Heart left ventricle (tissue), 16 donors: Measurements from ENCODE around the gene CBLC. TPM values are rescaled to one million over a fixed set of nuclear protein-coding genes. Genes with fewer than 3 reads are reported as not detected.
A peak's percentile ranks its signal among the peaks of the same experiment; 100 is the strongest.

ENCODE experiments used
- ATAC-seq, 4 donors: fragments of 200-7000 bp; cut with Tn5 transposase; one replicate each; pipeline ENCODE4 v1.9.1; 2020 to 2022; ENCODE audit warnings: moderate library complexity in 4 of 4, mild to moderate bottlenecking in 3 of 4, moderate number of reproducible peaks in 1 of 4
- DNase-seq, 5 donors: peaks; one replicate each; pipeline ENCODE4 v3.0.0-alpha.2; 2020
- H3K27ac ChIP-seq, 12 donors: fragments of 200-600 bp; sonication (generic) in 4 of 12; one replicate each; pipeline versions ENCODE4 v1.5.0 to v1.8.0; 2016 to 2022; ENCODE audit warnings: mild to moderate bottlenecking in 2 of 12
- H3K27me3 ChIP-seq, 9 donors: fragments of 200-600 bp; sonication (generic) in 2 of 9; one replicate each; pipeline versions ENCODE4 v1.5.1 to v1.8.0; 2016 to 2022; ENCODE audit warnings: mild to moderate bottlenecking in 3 of 9
- H3K36me3 ChIP-seq, 9 donors: fragments of 200-600 bp; sonication (generic) in 2 of 9; one replicate each; pipeline versions ENCODE4 v1.5.0 to v1.8.0; 2018 to 2022; ENCODE audit warnings: mild to moderate bottlenecking in 2 of 9
- H3K4me1 ChIP-seq, 12 donors: fragments of 200-600 bp; sonication (generic) in 4 of 12; one replicate each; pipeline versions ENCODE4 v1.5.0 to v1.8.0; 2016 to 2022; ENCODE audit warnings: mild to moderate bottlenecking in 3 of 12
- H3K4me3 ChIP-seq, 12 donors: fragments of 200-600 bp; sonication (generic) in 4 of 12; one replicate each; pipeline versions ENCODE4 v1.5.0 to v1.8.0; 2017 to 2022; ENCODE audit warnings: mild to moderate bottlenecking in 9 of 12, moderate library complexity in 4 of 12
- H3K9me3 ChIP-seq, 12 donors: fragments of 200-600 bp; sonication (generic) in 4 of 12; one replicate each; pipeline versions ENCODE4 v1.5.0 to v1.8.0; 2016 to 2022; ENCODE audit warnings: mild to moderate bottlenecking in 1 of 12
- CTCF ChIP-seq, 12 donors: fragments of 200-600 bp; sonication (generic) in 4 of 12; IDR thresholded peaks; one replicate each; pipeline versions ENCODE4 v1.5.0 to v1.8.0; 2018 to 2022; ENCODE audit warnings: antibody characterized with exemption in 12 of 12, mild to moderate bottlenecking in 5 of 12
- POLR2A ChIP-seq, 2 donors: fragments of 450-650 bp; IDR thresholded peaks; one replicate each; pipeline ENCODE4 v1.6.1; 2017; ENCODE audit warnings: antibody characterized with exemption in 2 of 2, mild to moderate bottlenecking in 2 of 2, moderate library complexity in 2 of 2
- WGBS, 4 donors: extraction: QIAGEN DNeasy Blood & Tissue Kit in 2 of 4; methylation state at CpG; one replicate each; pipeline versions ENCODE4 v1.1.5 to v1.1.7; 2013 to 2018; 5-methylcytosine and 5-hydroxymethylcytosine counted together
- intact Hi-C, 10 donors: fragments of 100-400 bp; cut with DNase I; formaldehyde crosslinking; loops; one replicate each; pipeline versions ENCODE4 v1.11.1 to v1.14.2; 2022
- polyA plus RNA-seq, 2 donors: library from polyadenylated mRNA; stranded (reverse); fragments of 200-250 nt; gene quantifications; one replicate each; pipeline ENCODE4 v1.2.3, GENCODE V29; 2013
- total RNA-seq, 9 donors: library from RNA; depleted of rRNA in 2 of 9; stranded (reverse); fragments of >200 nt in 2 of 9; fragmentation: NEBNext Ultra II Directional in 3 of 9; extraction: Animal tissue kit (Norgen Biotek cat#: 25700) in 3 of 9; gene quantifications; one replicate each; pipeline versions ENCODE4 v1.1.0 to v1.2.4, GENCODE V29; 2016 to 2023
- donor health status: ischemic (EF 13 %, LVEDD 7.1; RV severe dilation, severe dysfunction).
- donor health status: healthy with polysubstance abuse.
- donor health status: DM: no; HTN: yes; CAD: no.
- donor health status: DM: no; HTN: no; CAD: no.
- donor health status: ischemic (EF 25% LVEDD 6.9; RV normal size, moderate dysfunction).
- donor health status: ischemic (EF 25% LVEDD 5.7; RV mildly dilated, moderate dysfunction).
- donor health status: healthy.
- donor health status: DM: yes; HTN: yes; CAD: no.
- donor health status: ischemic (EF 35%, LVEDD 5.7; RV mildly dilated, moderate dysfunction).
- donor health status: nonischemic (EF 11% LVEDD 7.7; RV severe dilation, severe dysfunction).
- donor health status: DM: yes; HTN: yes; CAD: no.
- donor health status: PGD.
- donor health status: ischemic (EF 29% LVEDD 5.4; RV normal size, mild dysfunction).
- donor health status: nonischemic (EF 23%, LVEDD 6.1; RV moderate dilation, normal function).

CBLC gene
- total and polyA plus RNA-seq, 11 donors, result 0.04 TPM; not detected in 10

GRCh38 chr19:44820648-44821609, 43.2 kb downstream of the CBLC start:
- 11 to 20% (median 13%) methylated on average over 21 to 35 of the region's 35 CpGs for WGBS, 4 donors

GRCh38 chr19:44822177-44822576, 44.5 kb downstream of the CBLC start:
- no peaks in the 10 kb centered on the region for H3K9me3 ChIP-seq
- DNase-seq, result peak in 2 of 5 donors; percentile 35 to 56
- no peak for TF ChIP-seq CTCF (IDR thresholded peaks at IDR 0.05)
- no peak for TF ChIP-seq POLR2A (IDR thresholded peaks at IDR 0.05)
- intact Hi-C loops, result no loop called here
- H3K27ac ChIP-seq, result peak overlapping the region in 9 of 12 donors; percentile 76 to 95 (median 85)
- peaks cover 0 to 11% (median 0%) of the 10 kb centered on the region in 9 donors for H3K36me3 ChIP-seq
- WGBS, 4 donors, result 40 to 51% (median 48%) methylated on average over 11 of the region's 11 CpGs
- no peak for ATAC-seq
- H3K4me3 ChIP-seq, result peak overlapping the region in 1 of 12 donors; percentile 1
- H3K27me3 ChIP-seq, result no peaks in the 10 kb centered on the region
- H3K4me1 ChIP-seq, result peaks cover 0 to 37% (median 19%) of the 10 kb centered on the region in 12 donors

More at GRCh38 chr19:44820648-44821609, 43.2 kb downstream of the CBLC start:
- DNase-seq (peak; percentile 86 to 89 (median 88)), ATAC-seq (peak; percentile 77 to 90 (median 86))
- intact Hi-C loops, result loop anchor here in 1 of 10 donors (1.0 kb wide), 1 partner anchor 23 kb away; no protein-coding TSS in a partner anchor
- peaks cover 0 to 16% (median 0%) of the 10 kb centered on the region in 9 donors for H3K36me3 ChIP-seq
- no peaks in the 10 kb centered on the region for H3K27me3 ChIP-seq
- peak overlapping the region; percentile 46 to 95 (median 84) for H3K27ac ChIP-seq
- no peaks in the 10 kb centered on the region for H3K9me3 ChIP-seq
- TF ChIP-seq POLR2A (IDR thresholded peaks at IDR 0.05) (no peak), CTCF (IDR thresholded peaks at IDR 0.05) (peak in 1 of 12 donors; percentile 20)
- peak overlapping the region in 7 of 12 donors; percentile 20 to 48 (median 34) for H3K4me3 ChIP-seq
- H3K4me1 ChIP-seq, result peaks cover 0 to 37% (median 19%) of the 10 kb centered on the region in 12 donors

GRCh38 chr19:44822670-44823372, 45.1 kb downstream of the CBLC start:
- WGBS, 4 donors, result 65 to 68% (median 66%) methylated on average over 10 of the region's 10 CpGs
- intact Hi-C loops, result no loop called here
- peaks cover 0 to 11% (median 0%) of the 10 kb centered on the region in 9 donors for H3K36me3 ChIP-seq
- peak in 1 of 5 donors; percentile 17 for DNase-seq
- H3K4me1 ChIP-seq, result peaks cover 0 to 37% (median 19%) of the 10 kb centered on the region in 12 donors
- H3K27ac ChIP-seq, result peak overlapping the region in 7 of 12 donors; percentile 77 to 95 (median 86)
- H3K4me3 ChIP-seq, result no peak overlapping the region
- no peak for ATAC-seq
- TF ChIP-seq CTCF (IDR thresholded peaks at IDR 0.05) (no peak), POLR2A (IDR thresholded peaks at IDR 0.05) (no peak)
- H3K27me3 ChIP-seq, result no peaks in the 10 kb centered on the region
- H3K9me3 ChIP-seq, result no peaks in the 10 kb centered on the region
